HG03378 (cell line): Measurements from ENCODE around the gene TYRO3.

Source experiments
- ATAC-seq: cut with Tn5 transposase; IDR thresholded peaks from one replicate; pipeline ENCODE4 v1.9.1; 2021; ENCODE audit warnings: mild to moderate bottlenecking, moderate library complexity; ENCODE audit not compliant: unreplicated experiment

The TYRO3 gene

DNA sequence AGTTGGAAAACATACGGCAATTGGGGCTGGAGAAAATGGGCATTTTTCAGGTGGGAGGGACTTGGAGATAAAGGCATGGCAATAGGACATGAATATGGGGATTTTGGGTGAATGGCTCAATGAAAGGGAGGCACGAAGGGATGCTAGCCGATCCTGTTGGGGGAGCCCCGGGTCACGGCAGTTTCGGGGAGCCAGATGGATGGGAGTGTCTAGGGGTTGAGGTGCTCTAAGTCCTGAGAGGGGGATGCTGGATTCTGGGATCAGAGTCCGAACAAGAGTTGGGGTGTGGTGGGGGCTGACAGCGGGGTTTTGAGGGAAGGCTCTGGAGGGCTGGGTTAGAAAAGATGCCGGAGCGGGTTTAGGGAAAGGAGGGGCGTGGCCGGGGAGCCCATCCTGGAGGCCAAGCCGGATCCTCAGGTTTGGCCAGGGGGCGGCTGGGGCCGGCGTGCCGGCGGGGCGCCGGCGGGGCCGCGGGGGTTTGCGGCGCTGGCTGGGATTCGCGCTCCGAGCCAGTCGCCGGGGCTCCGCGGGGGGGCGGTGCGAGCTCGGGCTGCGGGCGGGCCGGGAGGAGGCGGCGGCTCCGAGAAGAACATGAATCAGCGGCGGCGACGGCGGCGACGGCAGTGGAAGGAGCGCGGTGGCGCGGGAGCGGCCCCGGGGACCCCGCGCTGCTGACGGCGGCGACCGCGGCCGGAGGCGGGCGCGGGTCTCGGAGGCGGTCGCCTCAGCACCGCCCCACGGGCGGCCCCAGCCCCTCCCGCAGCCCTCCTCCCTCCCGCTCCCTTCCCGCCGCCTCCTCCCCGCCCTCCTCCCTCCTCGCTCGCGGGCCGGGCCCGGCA, at the start of gene TYRO3:
TSS of gene TYRO3 (plus strand) at position 813 of the 839 bp plus-strand sequence. CDS start 46 bp downstream, outside the sequence.
- ATAC-seq, result no peak

- no peak for ATAC-seq
Observed at GRCh38 chr15:41510728-41511127, 48.3 kb upstream of the TYRO3 start.

DNA sequence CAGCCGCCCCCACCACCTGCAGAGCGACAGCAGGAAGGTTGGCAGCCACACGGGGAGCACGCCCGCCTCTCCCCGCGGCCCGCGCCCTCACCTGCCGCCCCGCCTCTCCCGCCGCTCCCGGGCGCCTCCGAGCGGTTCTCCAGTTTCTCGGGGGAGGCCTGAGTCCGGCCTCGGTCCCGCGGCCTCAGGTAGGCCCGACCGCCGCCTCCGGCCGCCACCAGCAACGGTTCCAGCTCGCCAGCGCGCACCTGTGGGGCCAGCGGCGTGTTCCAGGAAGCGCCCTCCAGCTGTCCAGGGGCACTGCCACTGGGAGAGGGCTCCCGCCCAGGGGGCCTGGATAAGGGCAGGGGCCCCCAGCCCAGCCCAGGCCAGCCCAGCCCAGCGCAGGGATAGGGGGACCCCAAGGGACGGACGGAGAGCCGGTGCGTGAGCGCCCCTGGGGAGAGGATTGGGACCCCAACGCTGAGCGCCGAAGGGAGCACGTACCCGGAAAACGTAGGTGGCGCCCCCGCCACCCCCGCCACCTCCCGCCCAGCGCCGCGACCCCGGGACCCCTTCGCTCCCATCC, 47.6 kb upstream of the TYRO3 start:
- ATAC-seq, result no peak

DNA sequence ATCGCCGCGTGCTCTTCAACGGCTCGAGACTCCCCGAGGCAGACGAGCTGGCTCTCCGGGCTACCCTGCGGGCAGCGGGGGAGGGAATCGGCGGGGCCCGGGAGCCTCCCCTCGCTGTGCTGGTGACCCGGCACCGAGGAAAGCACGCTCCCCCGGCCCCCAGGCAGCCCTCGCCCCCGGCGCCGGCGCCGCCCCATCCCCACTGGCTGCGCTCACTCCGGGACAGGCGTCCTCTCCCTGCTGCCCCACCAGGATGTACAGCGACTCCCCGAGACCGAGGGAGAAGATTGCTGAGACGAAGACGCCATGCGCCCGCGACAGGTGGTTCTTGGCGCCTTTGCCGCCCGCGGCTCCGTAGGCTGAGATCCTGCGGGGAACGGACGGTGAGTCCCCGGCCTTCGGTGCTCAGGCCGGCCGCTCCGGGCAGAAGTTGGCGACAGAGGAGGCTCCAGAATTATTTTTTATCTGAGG, 47.1 kb upstream of the TYRO3 start:
- no peak for ATAC-seq

- no peak for ATAC-seq
Observed at GRCh38 chr15:41512512-41512939, 46.5 kb upstream of the TYRO3 start.

GRCh38 chr15:41512940-41513505, 46.0 kb upstream of the TYRO3 start:
- no peak for ATAC-seq

GRCh38 chr15:41513506-41514227, 45.3 kb upstream of the TYRO3 start, which contains the start of gene LTK:
LTK (minus strand) TSS chr15:41513827; CDS start chr15:41513709, 118 bp downstream.
- no peak for ATAC-seq

DNA sequence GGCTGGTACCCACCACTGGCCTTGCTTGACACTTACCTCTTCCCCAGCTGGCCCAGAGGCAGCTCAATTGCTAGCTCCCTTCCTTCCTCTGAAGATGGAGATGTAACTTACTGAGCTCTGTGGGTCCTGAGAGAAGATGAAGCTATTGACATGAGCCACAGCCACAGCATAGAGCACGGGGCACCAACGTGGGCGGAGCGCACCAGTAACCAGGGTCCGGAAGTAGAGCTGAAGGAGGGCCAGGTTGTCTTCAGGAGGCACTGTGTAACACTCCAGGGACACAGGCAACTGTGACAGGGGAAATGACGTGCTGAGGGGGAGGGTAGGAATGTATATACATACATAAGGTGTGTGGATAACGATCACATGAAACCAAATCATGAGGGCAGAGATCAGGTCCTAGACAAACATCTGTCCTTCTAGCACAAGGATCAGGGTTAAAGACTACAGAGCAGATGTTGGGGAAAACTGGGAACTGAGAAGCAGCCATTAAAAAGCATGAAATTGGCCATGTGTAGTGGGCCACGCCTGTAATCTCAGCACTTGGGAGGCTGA, 41.0 kb upstream of the TYRO3 start:
- ATAC-seq, result no peak

DNA sequence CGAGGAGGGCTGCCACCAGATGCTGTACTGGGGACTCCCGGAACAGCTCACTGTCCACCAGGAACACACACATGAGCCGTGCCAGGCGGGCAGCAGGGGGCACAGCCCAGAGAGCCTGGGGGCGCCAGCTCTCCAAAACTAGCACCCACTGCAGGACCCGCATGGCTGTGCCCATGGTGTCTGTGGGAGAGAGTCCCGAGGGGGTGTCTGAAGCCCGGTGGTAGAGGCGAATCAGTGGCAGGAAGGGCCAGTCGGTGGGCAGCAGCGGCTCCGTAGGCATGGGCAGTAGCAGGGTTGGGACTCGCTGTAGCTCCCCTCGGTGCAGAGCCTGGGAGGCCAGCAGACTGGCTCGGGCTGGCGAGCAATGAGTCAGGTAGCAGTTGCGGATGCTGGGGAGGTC, 38.4 kb upstream of the TYRO3 start:
- ATAC-seq, result no peak

GRCh38 chr15:41521614-41522013, 37.4 kb upstream of the TYRO3 start:
- ATAC-seq, result no peak

DNA sequence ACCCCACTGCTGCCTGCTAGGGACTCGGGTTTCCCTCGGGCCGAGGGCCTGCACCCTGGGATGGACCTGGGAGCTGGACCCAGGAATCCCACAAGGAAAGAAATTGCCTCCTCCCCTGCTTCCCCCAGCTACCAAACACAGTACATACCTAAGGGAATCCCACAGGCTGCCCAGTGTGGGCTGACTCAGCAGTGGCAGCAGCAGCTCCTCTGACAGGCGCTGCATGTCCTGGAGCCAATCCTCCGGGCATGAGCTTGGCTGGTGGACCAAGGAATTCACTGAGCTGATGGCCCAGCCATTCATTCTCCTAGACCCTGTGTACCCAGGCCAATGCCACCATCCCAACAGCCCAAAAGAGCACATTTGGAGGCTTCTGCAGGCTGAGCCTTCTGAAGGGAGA, 35.9 kb upstream of the TYRO3 start:
- ATAC-seq, result no peak

DNA sequence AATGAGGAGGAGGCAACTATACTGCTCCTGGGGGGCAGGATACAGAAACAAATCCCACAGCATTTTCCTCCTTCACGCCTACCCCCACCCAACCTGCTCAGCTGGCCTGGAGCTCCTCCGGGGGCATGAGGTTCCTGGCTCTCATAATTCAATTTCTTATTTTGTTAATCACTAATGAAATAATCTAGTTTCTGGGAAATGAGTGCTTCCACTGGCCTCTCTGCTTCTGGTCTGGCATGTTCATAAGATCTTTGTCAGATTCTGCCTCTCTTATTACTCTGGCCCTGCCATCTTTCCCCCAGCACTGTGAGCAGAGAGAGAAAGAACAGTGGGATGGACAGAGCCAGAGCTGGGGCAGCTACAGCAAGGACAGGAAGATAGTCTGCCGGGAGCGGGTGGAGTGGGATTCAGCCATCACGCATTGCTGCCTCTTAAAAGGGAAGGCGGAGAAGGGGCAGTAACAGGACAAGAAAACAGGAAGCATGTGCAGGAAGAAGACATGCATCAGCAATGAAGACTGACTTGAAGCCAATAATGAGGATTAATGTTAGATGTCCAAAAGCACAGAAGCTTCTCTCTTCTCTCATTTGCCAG, 28.6 kb upstream of the TYRO3 start:
- ATAC-seq, result no peak

- ATAC-seq, result no peak
Observed at GRCh38 chr15:41535544-41535943, 23.5 kb upstream of the TYRO3 start.

- ATAC-seq, result no peak
Observed at GRCh38 chr15:41536866-41537265, 22.1 kb upstream of the TYRO3 start.

DNA sequence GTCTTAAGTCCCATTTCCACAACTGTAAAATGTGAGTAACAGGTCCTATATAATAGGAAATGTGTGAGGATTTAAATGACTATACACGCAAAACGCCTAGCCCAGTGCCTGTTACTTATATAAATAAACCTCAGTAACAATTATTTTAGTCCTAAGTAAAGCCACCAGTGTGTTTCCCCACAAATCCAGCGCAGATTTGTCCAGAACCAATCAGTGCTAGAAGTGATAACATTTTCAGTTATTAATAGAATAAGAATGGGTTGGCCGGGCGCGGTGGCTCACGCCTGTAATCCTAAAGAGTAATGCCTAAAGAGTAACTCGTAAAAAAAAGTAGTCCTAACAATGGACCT, 15.5 kb upstream of the TYRO3 start:
- ATAC-seq, result no peak

DNA sequence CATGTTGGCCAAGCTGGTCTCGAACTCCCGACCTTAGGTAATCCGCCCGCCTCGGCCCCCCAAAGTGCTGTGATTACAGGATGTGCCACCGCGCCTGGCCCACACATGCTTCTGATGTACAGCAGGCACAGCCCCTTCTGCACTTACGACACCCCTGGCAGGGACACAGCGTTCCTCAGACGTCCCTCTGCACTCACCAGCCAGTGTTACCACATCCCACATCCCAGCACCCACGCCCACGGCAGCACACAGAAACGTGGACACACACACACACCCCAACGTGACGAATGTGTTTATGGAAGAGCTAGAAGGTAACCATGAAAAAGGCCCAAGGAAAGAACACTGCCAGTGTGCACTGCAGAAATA, 14.4 kb upstream of the TYRO3 start:
- no peak for ATAC-seq

DNA sequence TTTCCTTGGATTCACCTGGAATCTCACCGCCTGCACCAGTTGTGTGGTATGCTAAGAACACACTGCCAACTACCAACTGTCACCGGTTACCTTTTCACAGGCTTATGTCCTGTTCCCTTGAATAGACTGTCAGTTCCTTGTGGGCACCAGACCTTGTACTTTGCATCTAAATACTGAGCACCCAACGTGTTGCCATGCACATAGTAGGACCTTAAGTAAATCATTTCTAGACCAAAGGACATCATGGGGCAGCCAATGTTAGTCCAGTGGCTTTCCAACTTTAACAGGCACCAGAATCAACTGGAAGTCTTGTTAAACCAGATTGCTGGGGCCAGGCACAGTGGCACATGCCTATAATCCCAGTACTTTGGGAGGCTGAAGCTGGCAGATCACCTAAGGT, 13.8 kb upstream of the TYRO3 start:
- no peak for ATAC-seq

DNA sequence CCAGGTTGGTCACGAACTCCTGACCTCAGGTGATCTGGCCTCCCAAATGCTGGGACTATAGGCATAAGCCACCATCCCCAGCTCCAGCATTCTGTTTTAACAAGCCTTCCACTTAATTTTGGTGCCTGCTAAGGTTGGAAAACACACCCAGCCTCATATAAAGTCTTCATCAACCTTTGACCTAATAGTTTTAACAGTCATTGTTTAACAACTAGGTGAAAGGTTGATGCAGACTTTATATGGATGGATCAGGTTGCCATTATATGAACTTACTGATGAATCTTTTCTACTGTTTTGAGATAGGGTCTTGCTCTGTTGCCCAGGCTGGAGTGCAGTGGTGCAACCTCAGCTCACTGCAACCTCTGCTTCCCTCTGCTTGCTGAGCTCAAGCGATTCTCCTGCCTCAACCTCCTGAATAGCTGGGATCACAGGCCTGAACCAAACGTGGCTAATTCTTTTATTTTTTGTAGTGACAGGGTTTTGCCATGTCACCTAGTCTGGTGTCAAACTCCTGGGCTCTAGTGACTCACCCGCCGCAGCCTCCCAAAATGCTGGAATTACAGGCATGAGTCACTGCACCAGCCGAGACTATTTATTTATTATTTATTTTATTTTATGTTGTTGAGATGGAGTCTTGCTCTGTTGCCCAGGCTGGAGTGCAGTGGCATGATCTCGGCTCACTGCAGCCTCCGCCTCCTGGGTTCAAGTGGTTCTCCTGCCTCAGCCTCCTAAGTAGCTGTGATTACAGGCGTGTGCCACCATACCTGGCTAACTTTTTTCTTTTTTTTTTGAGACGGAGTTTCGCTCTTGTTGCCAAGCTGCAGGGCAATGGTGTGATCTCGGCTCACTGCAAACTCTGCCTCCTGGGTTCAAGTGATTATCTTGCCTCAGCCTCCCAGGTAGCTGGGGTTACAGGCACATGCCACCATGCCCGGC, 11.9 kb upstream of the TYRO3 start:
- ATAC-seq, result no peak

- no peak for ATAC-seq
Observed at GRCh38 chr15:41550066-41550775, 8.8 kb upstream of the TYRO3 start.
